ENCODE data around the gene SPATS2L. TPM values are rescaled to one million over a fixed set of nuclear protein-coding genes. Genes with fewer than 3 reads are reported as not detected.

SPATS2L gene
- total RNA-seq, 4 donors from 2014 or later = 51.9 to 151 (median 78.9) TPM

DNA sequence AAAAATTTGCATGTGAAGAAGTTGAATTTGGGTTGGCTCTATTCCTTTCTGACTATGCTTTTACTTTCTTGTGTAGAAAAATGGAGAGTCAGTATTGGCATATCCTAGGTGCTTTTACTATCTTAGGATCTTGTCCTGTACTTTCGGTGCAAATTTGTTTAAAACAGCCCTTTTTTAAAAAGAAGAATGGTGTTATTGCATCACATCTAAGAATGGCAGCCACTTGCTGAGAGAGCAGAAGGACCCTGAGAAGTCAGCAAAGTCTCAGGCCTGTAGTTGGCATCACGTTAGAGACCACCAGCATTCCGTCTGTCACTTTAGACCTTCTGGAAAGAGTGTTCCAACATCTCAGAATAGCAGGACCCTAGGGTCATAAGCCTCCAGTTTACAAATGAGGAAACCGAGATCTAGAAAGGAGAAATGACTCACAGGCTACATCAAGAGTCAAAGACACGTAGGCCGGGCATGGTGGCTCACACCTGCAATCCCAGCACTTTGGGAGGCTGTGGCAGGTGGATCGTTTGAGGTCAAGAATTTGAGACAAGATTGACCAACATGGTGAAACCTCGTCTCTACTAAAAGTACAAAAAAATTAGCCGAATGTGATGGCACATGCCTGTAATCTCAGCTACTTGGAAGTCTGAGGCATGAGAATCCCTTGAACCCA lies 42.5 kb downstream of the SPATS2L start:
- intact Hi-C loops (cut with DNase I) = no loop called here
- H3K4me3 ChIP-seq = no peak overlapping the region
- 91% methylated on average over 9 of the region's 9 CpGs for WGBS
- TF ChIP-seq, protein P1, sequence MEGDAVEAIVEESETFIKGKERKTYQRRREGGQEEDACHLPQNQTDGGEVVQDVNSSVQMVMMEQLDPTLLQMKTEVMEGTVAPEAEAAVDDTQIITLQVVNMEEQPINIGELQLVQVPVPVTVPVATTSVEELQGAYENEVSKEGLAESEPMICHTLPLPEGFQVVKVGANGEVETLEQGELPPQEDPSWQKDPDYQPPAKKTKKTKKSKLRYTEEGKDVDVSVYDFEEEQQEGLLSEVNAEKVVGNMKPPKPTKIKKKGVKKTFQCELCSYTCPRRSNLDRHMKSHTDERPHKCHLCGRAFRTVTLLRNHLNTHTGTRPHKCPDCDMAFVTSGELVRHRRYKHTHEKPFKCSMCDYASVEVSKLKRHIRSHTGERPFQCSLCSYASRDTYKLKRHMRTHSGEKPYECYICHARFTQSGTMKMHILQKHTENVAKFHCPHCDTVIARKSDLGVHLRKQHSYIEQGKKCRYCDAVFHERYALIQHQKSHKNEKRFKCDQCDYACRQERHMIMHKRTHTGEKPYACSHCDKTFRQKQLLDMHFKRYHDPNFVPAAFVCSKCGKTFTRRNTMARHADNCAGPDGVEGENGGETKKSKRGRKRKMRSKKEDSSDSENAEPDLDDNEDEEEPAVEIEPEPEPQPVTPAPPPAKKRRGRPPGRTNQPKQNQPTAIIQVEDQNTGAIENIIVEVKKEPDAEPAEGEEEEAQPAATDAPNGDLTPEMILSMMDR (IDR thresholded peaks at IDR 0.05) = no peak
- no peak for TF ChIP-seq POLR2A (IDR thresholded peaks at IDR 0.05; ENCODE audit: low read depth)
- TF ChIP-seq POLR2AphosphoS5 (IDR thresholded peaks at IDR 0.05) = no peak
- no peak for TF ChIP-seq EP300 (IDR thresholded peaks at IDR 0.05)
- H3K4me1 ChIP-seq = peaks cover 9 to 65% (median 38%) of the 10 kb centered on the region in 4 donors
- no peaks in the 10 kb centered on the region for H3K27me3 ChIP-seq
- H3K9me3 ChIP-seq = no peaks in the 10 kb centered on the region
- H3K27ac ChIP-seq (replicated peaks in 1 of 4) = no peak overlapping the region
- H3K36me3 ChIP-seq = no peaks in the 10 kb centered on the region
- DNase-seq (ENCODE audit: extremely low spot score) = no peak

DNA sequence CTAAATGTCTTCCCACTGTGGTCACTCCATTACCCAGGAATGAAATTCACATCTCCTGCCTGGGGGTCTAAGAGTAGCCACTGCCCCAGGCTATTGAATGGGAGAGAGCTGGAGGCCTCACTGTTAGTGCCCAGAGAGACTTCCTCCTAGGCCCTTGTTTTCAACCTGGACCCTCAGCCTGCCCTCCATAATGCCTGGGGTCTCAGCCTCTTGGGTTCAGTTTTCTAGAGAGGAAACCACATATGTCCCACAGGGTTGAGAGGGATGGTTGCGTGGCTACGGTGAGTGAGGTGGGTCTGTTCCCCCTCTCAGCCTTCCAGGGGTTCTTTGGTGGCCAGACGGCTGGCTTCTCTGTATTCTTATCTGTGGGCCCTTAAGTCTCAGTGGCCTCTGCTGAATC lies 43.4 kb downstream of the SPATS2L start:
- intact Hi-C loops (cut with DNase I) = no loop called here
- DNase-seq (ENCODE audit: extremely low spot score) = no peak
- Histone ChIP-seq H3K4me1 (peaks cover 9 to 65% (median 38%) of the 10 kb centered on the region in 4 donors), H3K9me3 (no peaks in the 10 kb centered on the region), H3K27ac (replicated peaks in 1 of 4) (no peak overlapping the region), H3K36me3 (no peaks in the 10 kb centered on the region), H3K27me3 (no peaks in the 10 kb centered on the region), H3K4me3 (no peak overlapping the region)
- WGBS = 94% methylated on average over 3 of the region's 3 CpGs
- TF ChIP-seq POLR2AphosphoS5 (IDR thresholded peaks at IDR 0.05) = no peak
- TF ChIP-seq POLR2A (IDR thresholded peaks at IDR 0.05; ENCODE audit: low read depth) = no peak
- no peak for TF ChIP-seq EP300 (IDR thresholded peaks at IDR 0.05)
- TF ChIP-seq, protein P1 (IDR thresholded peaks at IDR 0.05) = no peak

DNA sequence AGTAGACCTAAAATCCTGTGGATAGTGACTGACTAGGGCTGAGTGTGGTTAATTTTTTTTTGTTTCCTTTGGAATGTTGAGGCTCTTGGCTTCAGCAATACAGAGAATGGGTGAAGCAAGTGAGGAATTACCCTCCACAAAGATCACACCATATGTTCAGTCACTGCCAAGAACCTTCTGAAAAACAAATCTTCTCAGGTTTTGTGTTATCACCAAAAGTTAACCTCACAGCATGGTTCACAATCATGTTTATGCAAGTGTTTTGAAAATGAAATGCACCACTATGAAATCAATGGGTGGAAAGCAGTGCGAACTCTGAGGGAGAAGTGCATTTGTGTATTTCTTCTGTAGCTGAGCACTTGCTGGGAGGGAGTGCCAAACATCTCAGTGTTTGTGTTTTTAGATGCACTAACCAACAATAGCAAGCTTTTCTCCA lies 44.4 kb downstream of the SPATS2L start:
- no peak overlapping the region for H3K27ac ChIP-seq (replicated peaks in 1 of 4)
- TF ChIP-seq, protein P1 (IDR thresholded peaks at IDR 0.05) = no peak
- no peak for TF ChIP-seq POLR2A (IDR thresholded peaks at IDR 0.05; ENCODE audit: low read depth)
- no peak for TF ChIP-seq EP300 (IDR thresholded peaks at IDR 0.05)
- no peak for TF ChIP-seq POLR2AphosphoS5 (IDR thresholded peaks at IDR 0.05)
- H3K4me1 ChIP-seq = peaks cover 9 to 58% (median 34%) of the 10 kb centered on the region in 4 donors
- WGBS = 94% methylated on average over 1 of the region's 1 CpG
- no peaks in the 10 kb centered on the region for H3K27me3 ChIP-seq
- H3K9me3 ChIP-seq = no peaks in the 10 kb centered on the region
- intact Hi-C loops (cut with DNase I) = no loop called here
- H3K36me3 ChIP-seq = no peaks in the 10 kb centered on the region
- H3K4me3 ChIP-seq = no peak overlapping the region
- DNase-seq (ENCODE audit: extremely low spot score) = no peak

DNA sequence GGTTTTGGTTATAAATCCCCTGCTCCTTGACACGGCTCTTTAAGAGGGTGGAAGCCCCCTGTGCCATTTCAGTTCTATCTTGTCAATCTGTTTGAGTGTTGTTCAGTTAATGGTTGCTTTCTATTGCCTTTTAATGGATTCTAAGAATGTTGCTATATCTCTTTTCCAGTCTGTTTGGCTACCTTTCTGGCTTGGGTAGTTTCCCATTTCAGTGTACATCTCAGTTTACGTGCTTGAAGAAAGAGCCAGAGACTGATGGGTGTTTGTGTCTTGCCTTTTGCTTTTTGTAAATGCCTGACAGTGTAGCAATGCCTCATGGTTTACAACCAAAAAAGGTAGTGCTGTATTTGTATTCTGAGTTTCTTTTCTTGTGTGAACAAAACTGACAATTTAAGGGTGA lies 45.3 kb downstream of the SPATS2L start:
- Histone ChIP-seq H3K4me3 (no peak overlapping the region), H3K9me3 (no peaks in the 10 kb centered on the region), H3K4me1 (peaks cover 11 to 56% (median 34%) of the 10 kb centered on the region in 4 donors), H3K36me3 (no peaks in the 10 kb centered on the region), H3K27me3 (no peaks in the 10 kb centered on the region), H3K27ac (replicated peaks in 1 of 4) (no peak overlapping the region)
- intact Hi-C loops (cut with DNase I) = no loop called here
- TF ChIP-seq, protein P1 (IDR thresholded peaks at IDR 0.05) = no peak
- TF ChIP-seq POLR2AphosphoS5 (IDR thresholded peaks at IDR 0.05) (no peak), EP300 (IDR thresholded peaks at IDR 0.05) (no peak), POLR2A (IDR thresholded peaks at IDR 0.05; ENCODE audit: low read depth) (no peak)
- WGBS = 67% methylated on average over 2 of the region's 2 CpGs
- no peak for DNase-seq (ENCODE audit: extremely low spot score)

Measured in esophagus muscularis mucosa (tissue), 4 donors.